Keratinocyte (primary cell): ENCODE measurements around the gene MYT1.

Experiments used
- CTCF ChIP-seq, 3 experiments: IDR thresholded peaks in 1 of 3; conservative IDR thresholded peaks in 1 of 3; optimal IDR thresholded peaks in 1 of 3; 2 replicates in 2 of 3; 3 replicates in 1 of 3; pipeline versions ENCODE3 to v1.5.1; 2011; ENCODE audit warnings: low read length in 3 of 3, mild to moderate bottlenecking in 3 of 3, moderate library complexity in 2 of 3, control low read depth in 1 of 3, inconsistent platforms in 1 of 3; ENCODE audit not compliant: insufficient read depth in 2 of 3; ENCODE audit errors: extremely low read depth in 1 of 3
- EZH2 ChIP-seq: IDR thresholded peaks from one replicate; pipeline ENCODE4 v1.6.1; 2012; ENCODE audit warnings: inconsistent platforms, mild to moderate bottlenecking, low read length, moderate library complexity

GRCh38 chr20:64198347-64198746 lies 34.1 kb downstream of the MYT1 start:
- TF ChIP-seq CTCF (optimal IDR thresholded peaks at IDR 0.05 in 1 of 3, IDR thresholded peaks at IDR 0.05 in 1 of 3, conservative IDR thresholded peaks at IDR 0.05 in 1 of 3; ENCODE audit: extremely low read depth in 1 of 3, insufficient read depth in 2 of 3, low read length in 3 of 3) (no peak), EZH2 (no peak)
